Activated naive CD4-positive, alpha-beta T cell treated with anti-CD3 and anti-CD28 coated beads, Interleukin-2, amount 10 ng/mL, durations not matched to agents 7 days and 5 days (primary cell): ENCODE measurements around the gene BAHCC1.

Experiments
- CTCF ChIA-PET: fragments of 350-600 bp; sonication (Branson Sonifier 250); formaldehyde crosslinking; loops from one replicate; lab custom pipeline; 2021; ENCODE audit warnings: antibody characterized with exemption; lab: Charles Lee
- DNase-seq: peaks from one replicate; pipeline ENCODE4 v3.0.0-alpha.2; 2020
- H3K27ac Mint-ChIP-seq: one replicate; pipeline ENCODE4 v1.8.0; 2021; ENCODE audit warnings: mild to moderate bottlenecking, moderate library complexity, mixed read lengths
- H3K27me3 Mint-ChIP-seq: one replicate; pipeline ENCODE4 v1.8.0; 2021; ENCODE audit warnings: mild to moderate bottlenecking, mixed read lengths
- H3K36me3 Mint-ChIP-seq: one replicate; pipeline ENCODE4 v1.8.0; 2021; ENCODE audit warnings: mixed read lengths
- H3K4me1 Mint-ChIP-seq: one replicate; pipeline ENCODE4 v1.8.0; 2021; ENCODE audit warnings: mixed read lengths
- H3K4me3 Mint-ChIP-seq: one replicate; pipeline ENCODE4 v1.8.0; 2021; ENCODE audit warnings: mild to moderate bottlenecking, moderate library complexity, mixed read lengths
- H3K9me3 Mint-ChIP-seq: one replicate; pipeline ENCODE4 v1.8.0; 2021; ENCODE audit warnings: mixed read lengths

Gene BAHCC1

DNA sequence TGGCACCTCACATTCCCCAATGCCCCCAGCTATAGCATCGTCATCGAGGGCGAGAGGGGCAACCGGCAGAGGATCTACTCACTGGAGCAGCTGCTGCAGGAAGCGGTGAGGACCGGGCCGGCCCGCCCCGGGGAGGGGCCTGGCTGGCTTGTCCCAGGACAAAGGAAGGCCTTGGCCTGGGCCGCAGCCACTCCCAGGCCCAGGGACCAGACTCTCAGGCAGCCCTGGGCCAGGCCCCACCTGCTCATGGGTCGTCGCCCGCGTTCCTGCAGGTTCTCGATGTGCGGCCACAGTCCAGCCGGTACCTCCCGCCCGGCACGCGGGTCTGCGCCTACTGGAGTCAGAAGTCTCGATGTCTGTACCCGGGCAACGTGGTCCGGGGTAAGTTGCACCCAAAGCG, 64.0 kb downstream of the BAHCC1 start:
- DNase-seq: no peak
- H3K4me3 Mint-ChIP-seq: no peak overlapping the region
- CTCF ChIA-PET: no interaction called here
- no peaks in the 10 kb centered on the region for H3K36me3 Mint-ChIP-seq
- no peak overlapping the region for H3K27ac Mint-ChIP-seq
- peaks cover under 1% of the 10 kb centered on the region for H3K4me1 Mint-ChIP-seq
- no peaks in the 10 kb centered on the region for H3K9me3 Mint-ChIP-seq
- H3K27me3 Mint-ChIP-seq: peaks cover 11% of the 10 kb centered on the region

GRCh38 chr17:81459864-81460263, 64.6 kb downstream of the BAHCC1 start:
- Mint-ChIP-seq H3K27me3 (peaks cover 11% of the 10 kb centered on the region), H3K36me3 (no peaks in the 10 kb centered on the region), H3K4me3 (no peak overlapping the region), H3K9me3 (no peaks in the 10 kb centered on the region), H3K27ac (no peak overlapping the region), H3K4me1 (no peaks in the 10 kb centered on the region)
- DNase-seq: no peak
- CTCF ChIA-PET: no interaction called here

DNA sequence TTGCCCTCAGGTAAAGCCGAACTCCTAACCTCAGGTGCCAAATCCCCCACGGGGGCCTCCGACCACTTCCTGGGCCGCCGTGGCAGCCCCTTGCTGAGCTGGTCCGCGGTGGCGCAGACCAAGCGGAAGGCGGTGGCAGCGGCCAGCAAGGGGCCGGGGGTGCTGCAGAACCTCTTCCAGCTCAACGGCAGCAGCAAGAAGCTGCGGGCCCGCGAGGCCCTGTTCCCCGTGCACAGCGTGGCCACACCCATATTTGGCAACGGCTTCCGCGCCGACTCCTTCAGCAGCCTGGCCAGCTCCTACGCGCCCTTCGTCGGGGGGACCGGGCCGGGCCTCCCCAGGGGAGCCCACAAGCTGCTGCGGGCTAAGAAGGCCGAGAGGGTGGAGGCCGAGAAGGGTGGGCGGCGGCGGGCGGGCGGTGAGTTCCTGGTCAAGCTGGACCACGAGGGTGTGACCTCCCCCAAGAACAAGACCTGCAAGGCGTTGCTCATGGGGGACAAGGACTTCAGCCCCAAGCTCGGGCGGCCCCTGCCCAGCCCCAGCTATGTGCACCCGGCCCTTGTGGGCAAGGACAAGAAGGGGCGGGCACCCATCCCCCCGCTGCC, 65.7 kb downstream of the BAHCC1 start:
- H3K36me3 Mint-ChIP-seq: no peaks in the 10 kb centered on the region
- CTCF ChIA-PET: no interaction called here
- peaks cover 2% of the 10 kb centered on the region for H3K27me3 Mint-ChIP-seq
- H3K4me1 Mint-ChIP-seq: no peaks in the 10 kb centered on the region
- no peak overlapping the region for H3K27ac Mint-ChIP-seq
- H3K4me3 Mint-ChIP-seq: no peak overlapping the region
- H3K9me3 Mint-ChIP-seq: no peaks in the 10 kb centered on the region
- no peak for DNase-seq

DNA sequence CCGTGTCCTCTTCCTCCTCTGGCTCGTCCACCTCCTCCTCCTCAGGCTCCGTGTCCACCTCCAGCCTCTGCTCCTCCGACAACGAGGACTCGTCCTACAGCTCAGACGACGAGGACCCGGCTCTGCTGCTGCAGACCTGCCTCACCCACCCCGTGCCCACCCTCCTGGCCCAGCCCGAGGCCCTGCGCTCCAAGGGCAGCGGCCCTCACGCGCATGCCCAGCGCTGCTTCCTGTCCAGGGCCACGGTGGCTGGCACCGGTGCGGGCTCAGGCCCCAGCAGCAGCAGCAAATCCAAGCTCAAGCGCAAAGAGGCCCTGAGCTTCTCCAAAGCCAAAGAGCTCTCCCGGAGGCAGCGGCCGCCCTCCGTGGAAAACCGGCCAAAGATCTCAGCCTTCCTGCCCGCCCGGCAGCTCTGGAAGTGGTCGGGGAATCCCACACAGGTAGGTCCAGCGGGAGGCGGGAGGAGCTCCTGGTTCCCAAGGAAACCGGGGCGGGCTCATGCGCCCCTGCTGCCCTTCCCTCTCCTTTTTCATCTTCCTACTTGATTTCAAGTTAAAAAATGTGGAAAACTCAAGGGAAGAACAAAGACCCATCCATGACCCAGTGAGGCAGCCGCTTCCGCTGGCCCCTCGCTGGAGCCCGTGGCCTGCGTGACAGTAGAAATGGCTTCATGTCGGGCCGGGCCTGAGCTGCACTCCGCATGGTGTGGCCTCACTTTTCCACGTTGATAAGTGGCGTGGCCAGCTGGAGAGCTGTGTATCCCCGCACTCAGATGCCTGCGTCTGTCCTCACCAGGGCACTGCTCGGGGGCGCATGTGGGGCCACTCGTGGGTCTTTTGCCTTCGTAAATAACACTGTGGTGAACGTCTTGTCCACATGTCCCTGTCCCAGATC, 66.6 kb downstream of the BAHCC1 start:
- DNase-seq: no peak
- Mint-ChIP-seq H3K27me3 (no peaks in the 10 kb centered on the region), H3K9me3 (no peaks in the 10 kb centered on the region), H3K4me3 (no peak overlapping the region), H3K36me3 (no peaks in the 10 kb centered on the region), H3K4me1 (no peaks in the 10 kb centered on the region), H3K27ac (no peak overlapping the region)
- CTCF ChIA-PET: no interaction called here

DNA sequence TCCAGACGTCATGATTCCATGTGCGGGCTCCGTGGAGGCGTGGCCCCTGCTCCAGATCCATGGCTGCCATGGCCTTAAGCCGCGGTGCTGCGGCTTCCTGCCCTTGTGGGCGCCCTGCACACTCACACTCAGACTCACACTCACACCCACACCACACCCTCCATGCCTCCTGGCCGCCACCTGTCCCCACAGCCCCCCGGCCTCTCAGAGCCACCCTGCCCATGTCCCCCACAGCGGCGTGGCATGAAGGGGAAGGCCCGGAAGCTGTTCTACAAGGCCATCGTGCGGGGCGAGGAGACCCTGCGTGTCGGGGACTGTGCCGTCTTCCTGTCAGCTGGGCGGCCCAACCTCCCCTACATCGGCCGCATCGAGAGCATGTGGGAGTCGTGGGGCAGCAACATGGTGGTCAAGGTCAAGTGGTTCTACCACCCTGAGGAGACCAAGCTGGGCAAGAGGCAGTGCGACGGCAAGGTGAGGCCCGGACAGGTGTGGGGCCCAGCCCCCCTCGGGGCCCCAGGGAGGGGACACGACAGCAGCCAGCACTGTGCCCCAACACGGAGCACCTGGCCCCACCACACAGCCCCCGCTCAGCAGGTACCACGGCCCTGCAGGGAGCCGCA, 67.4 kb downstream of the BAHCC1 start:
- CTCF ChIA-PET: no interaction called here

DNA sequence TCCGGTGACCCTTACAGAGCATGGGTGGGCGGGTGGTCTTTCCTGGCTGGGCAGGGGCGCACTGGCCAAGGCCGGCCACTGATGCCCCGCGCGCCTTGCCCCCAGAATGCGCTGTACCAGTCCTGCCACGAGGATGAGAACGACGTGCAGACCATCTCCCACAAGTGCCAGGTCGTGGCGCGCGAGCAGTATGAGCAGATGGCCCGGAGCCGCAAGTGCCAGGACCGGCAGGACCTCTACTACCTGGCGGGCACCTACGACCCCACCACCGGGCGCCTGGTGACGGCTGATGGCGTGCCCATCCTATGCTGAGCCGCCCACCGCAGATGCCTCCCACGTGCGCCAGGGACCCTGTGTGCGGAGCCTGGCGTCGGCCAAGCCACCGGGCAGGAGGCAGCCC, 68.2 kb downstream of the BAHCC1 start:
- Mint-ChIP-seq H3K4me3 (no peak overlapping the region), H3K27me3 (no peaks in the 10 kb centered on the region), H3K36me3 (no peaks in the 10 kb centered on the region), H3K27ac (no peak overlapping the region), H3K4me1 (no peaks in the 10 kb centered on the region), H3K9me3 (no peaks in the 10 kb centered on the region)
- CTCF ChIA-PET: no interaction called here
- DNase-seq: no peak

More for the DNA sequence above, 67.4 kb downstream of the BAHCC1 start:
- DNase-seq: no peak
- Mint-ChIP-seq H3K9me3 (no peaks in the 10 kb centered on the region), H3K4me3 (no peak overlapping the region), H3K27ac (no peak overlapping the region), H3K4me1 (no peaks in the 10 kb centered on the region), H3K36me3 (no peaks in the 10 kb centered on the region), H3K27me3 (no peaks in the 10 kb centered on the region)

GRCh38 chr17:81464586-81464985, 69.3 kb downstream of the BAHCC1 start:
- CTCF ChIA-PET: no interaction called here
- Mint-ChIP-seq H3K27ac (no peak overlapping the region), H3K4me3 (no peak overlapping the region)

GRCh38 chr17:81465910-81466309, 70.7 kb downstream of the BAHCC1 start:
- no peak overlapping the region for H3K27ac Mint-ChIP-seq
- H3K4me3 Mint-ChIP-seq: no peak overlapping the region
- DNase-seq: no peak
- CTCF ChIA-PET: no interaction called here
- H3K9me3 Mint-ChIP-seq: no peaks in the 10 kb centered on the region
- no peaks in the 10 kb centered on the region for H3K36me3 Mint-ChIP-seq
- no peaks in the 10 kb centered on the region for H3K4me1 Mint-ChIP-seq
- H3K27me3 Mint-ChIP-seq: no peaks in the 10 kb centered on the region

More at GRCh38 chr17:81464586-81464985, 69.3 kb downstream of the BAHCC1 start:
- no peaks in the 10 kb centered on the region for H3K36me3 Mint-ChIP-seq
- no peaks in the 10 kb centered on the region for H3K27me3 Mint-ChIP-seq
- H3K9me3 Mint-ChIP-seq: no peaks in the 10 kb centered on the region
- no peak for DNase-seq
- no peaks in the 10 kb centered on the region for H3K4me1 Mint-ChIP-seq

- Mint-ChIP-seq H3K36me3 (no peaks in the 10 kb centered on the region), H3K27me3 (no peaks in the 10 kb centered on the region), H3K4me3 (no peak overlapping the region), H3K27ac (no peak overlapping the region), H3K9me3 (no peaks in the 10 kb centered on the region), H3K4me1 (no peaks in the 10 kb centered on the region)
- CTCF ChIA-PET: no interaction called here
- no peak for DNase-seq
Measured at GRCh38 chr17:81466564-81467472, 71.6 kb downstream of the BAHCC1 start.

DNA sequence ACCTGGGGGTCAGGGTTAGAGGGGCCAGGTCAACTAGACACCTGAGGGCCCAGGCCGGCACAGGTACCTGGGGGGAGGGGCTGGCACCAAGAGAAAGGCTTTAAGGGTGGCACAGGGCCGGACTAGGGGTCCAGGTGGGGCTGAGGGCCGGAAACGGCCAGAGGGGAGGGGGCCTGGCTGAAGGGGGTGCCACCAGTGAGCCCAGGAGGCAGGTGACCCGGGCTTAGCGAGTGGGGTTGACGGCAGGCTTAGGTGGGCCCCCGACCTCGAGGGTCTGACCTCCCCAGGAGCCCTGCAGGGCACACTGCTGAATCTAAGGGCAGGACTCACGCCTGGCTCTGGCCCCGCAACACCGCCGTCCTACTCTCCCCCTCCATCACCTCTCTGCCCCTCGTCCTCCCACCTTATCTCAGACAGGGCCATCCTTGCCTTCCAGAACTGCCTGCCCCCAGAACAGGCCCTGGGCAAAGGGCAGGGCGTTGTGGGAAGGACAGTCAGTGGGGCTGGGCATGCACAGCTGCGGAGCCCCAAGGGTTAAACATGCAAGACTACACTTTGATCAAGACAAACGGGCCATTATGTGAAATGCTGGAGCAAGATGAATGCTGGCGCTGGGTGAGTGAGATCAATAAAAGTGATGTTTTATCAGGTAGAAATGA, 73.0 kb downstream of the BAHCC1 start:
- Mint-ChIP-seq H3K27ac (no peak overlapping the region), H3K9me3 (no peaks in the 10 kb centered on the region), H3K36me3 (no peaks in the 10 kb centered on the region), H3K4me3 (no peak overlapping the region), H3K27me3 (no peaks in the 10 kb centered on the region), H3K4me1 (no peaks in the 10 kb centered on the region)
- CTCF ChIA-PET: no interaction called here
- no peak for DNase-seq

DNA sequence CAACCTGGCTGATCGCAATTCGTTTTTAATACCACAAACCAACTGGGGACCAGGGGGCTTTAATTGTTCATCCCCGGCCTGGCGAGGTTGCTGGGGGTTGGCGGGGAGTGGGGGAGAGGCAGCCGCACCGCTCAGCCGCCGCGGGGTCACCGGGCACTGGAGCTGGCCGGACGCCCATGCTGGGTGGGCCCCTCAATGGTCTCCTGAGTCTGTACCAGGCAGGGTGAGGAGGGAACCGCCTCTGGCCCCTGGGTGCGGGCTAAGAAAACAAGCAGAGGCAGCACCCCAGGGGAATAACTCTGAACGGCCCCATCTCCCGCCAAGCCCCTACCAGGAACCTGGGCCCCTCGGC, 73.5 kb downstream of the BAHCC1 start:
- Mint-ChIP-seq H3K9me3 (no peaks in the 10 kb centered on the region), H3K27me3 (peaks cover under 1% of the 10 kb centered on the region), H3K4me3 (no peak overlapping the region), H3K36me3 (no peaks in the 10 kb centered on the region), H3K4me1 (no peaks in the 10 kb centered on the region), H3K27ac (no peak overlapping the region)
- CTCF ChIA-PET: no interaction called here
- no peak for DNase-seq

- Mint-ChIP-seq H3K4me1 (no peaks in the 10 kb centered on the region), H3K9me3 (no peaks in the 10 kb centered on the region), H3K4me3 (no peak overlapping the region), H3K27ac (no peak overlapping the region), H3K36me3 (no peaks in the 10 kb centered on the region), H3K27me3 (peaks cover 4% of the 10 kb centered on the region)
- DNase-seq: no peak
- CTCF ChIA-PET: no interaction called here
Measured at GRCh38 chr17:81469266-81469665, 74.0 kb downstream of the BAHCC1 start.

DNA sequence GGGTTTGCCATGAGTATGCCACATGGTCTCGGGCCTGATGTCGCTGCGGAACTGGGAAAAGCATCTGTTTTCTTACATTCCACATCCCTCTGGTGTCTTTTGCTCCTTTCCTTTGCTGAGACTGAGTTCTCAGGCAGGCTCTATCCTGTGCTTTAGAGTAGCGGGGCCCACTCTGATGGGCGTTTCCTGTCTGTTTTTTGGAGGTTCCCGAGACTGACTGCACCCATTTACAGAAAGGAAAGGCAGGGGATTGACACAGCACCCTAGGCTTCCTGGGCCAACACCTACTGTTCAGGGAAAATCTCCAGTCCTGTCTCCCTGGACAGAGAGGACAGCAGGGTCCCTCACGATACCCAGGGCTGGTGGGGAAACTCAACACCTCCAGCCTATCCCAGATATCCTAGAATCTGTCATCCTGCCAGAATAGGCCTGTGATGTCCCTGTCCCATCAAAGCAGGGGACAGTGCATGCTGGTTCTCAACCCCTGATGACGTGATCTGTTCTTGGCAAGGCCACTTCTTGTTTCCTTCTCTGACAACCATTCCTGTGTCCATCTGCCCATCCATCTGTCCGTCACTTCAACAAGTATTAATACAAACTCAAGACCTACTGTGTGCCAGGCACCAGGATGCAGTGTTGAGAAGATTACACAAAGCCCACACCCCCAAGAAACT, 75.2 kb downstream of the BAHCC1 start:
- no peak overlapping the region for H3K4me3 Mint-ChIP-seq
- H3K27ac Mint-ChIP-seq: no peak overlapping the region
- CTCF ChIA-PET: no interaction called here
- DNase-seq: no peak
- H3K9me3 Mint-ChIP-seq: no peaks in the 10 kb centered on the region
- peaks cover 4% of the 10 kb centered on the region for H3K27me3 Mint-ChIP-seq
- no peaks in the 10 kb centered on the region for H3K4me1 Mint-ChIP-seq
- no peaks in the 10 kb centered on the region for H3K36me3 Mint-ChIP-seq
